H1 (cell line): ENCODE data around the gene PPP1R1C.

Source experiments
- CEBPB ChIP-seq: IDR thresholded peaks from 2 replicates; pipeline ENCODE4 v1.6.1; 2012; ENCODE audit warnings: low read depth, low read length
- EZH2 ChIP-seq: fragments of 200-600 bp; sonication (generic); IDR thresholded peaks from 2 replicates; pipeline ENCODE4 v1.7.1; 2012; ENCODE audit warnings: low read depth, mild to moderate bottlenecking, moderate library complexity, low read length, inconsistent platforms; ENCODE audit not compliant: severe bottlenecking
- GABPA ChIP-seq: IDR thresholded peaks from 2 replicates; pipeline ENCODE4 v1.6.1; 2011; ENCODE audit warnings: mild to moderate bottlenecking, low read length, moderate library complexity, borderline replicate concordance; ENCODE audit not compliant: insufficient read depth
- JUN ChIP-seq: IDR thresholded peaks from 2 replicates; pipeline ENCODE4 v1.6.1; 2011; ENCODE audit warnings: low read depth, mild to moderate bottlenecking, improper control_type of control experiment, low read length
- POLR2A ChIP-seq, 2 experiments: IDR thresholded peaks; 1 replicate in 1 of 2; 2 replicates in 1 of 2; pipeline ENCODE4 v1.6.1; 2011; ENCODE audit warnings: low read depth in 2 of 2, low read length in 2 of 2, mild to moderate bottlenecking in 2 of 2; ENCODE audit errors: control extremely low read depth in 1 of 2
- POLR2AphosphoS5 ChIP-seq: IDR thresholded peaks from 2 replicates; pipeline ENCODE4 v1.6.1; 2011; ENCODE audit warnings: low read depth, low read length
- SAP30 ChIP-seq: fragments of 300-600 bp; sonication (generic); IDR thresholded peaks from 2 replicates; pipeline ENCODE4 v1.7.1; 2012; ENCODE audit warnings: low read length, moderate library complexity, mild to moderate bottlenecking, inconsistent platforms; ENCODE audit not compliant: insufficient read depth, insufficient replicate concordance
- SP2 ChIP-seq: IDR thresholded peaks from 2 replicates; pipeline ENCODE4 v1.6.1; 2012; ENCODE audit warnings: mild to moderate bottlenecking, low read length, inconsistent platforms
- TF ChIP-seq, protein P1 (sequence below), 3 experiments: IDR thresholded peaks; 1 replicate in 2 of 3; 2 replicates in 1 of 3; pipeline versions ENCODE4 v1.5.1 to v1.6.1; 2011; ENCODE audit warnings: low read length in 3 of 3, mild to moderate bottlenecking in 3 of 3, inconsistent platforms in 2 of 3, low read depth in 1 of 3, moderate library complexity in 1 of 3; ENCODE audit not compliant: insufficient read depth in 1 of 3; ENCODE audit errors: control extremely low read depth in 1 of 3
- TF ChIP-seq, protein P2 (sequence below): IDR thresholded peaks from 2 replicates; pipeline ENCODE4 v1.6.1; 2011; ENCODE audit warnings: low read length, improper control_type of control experiment

DNA sequence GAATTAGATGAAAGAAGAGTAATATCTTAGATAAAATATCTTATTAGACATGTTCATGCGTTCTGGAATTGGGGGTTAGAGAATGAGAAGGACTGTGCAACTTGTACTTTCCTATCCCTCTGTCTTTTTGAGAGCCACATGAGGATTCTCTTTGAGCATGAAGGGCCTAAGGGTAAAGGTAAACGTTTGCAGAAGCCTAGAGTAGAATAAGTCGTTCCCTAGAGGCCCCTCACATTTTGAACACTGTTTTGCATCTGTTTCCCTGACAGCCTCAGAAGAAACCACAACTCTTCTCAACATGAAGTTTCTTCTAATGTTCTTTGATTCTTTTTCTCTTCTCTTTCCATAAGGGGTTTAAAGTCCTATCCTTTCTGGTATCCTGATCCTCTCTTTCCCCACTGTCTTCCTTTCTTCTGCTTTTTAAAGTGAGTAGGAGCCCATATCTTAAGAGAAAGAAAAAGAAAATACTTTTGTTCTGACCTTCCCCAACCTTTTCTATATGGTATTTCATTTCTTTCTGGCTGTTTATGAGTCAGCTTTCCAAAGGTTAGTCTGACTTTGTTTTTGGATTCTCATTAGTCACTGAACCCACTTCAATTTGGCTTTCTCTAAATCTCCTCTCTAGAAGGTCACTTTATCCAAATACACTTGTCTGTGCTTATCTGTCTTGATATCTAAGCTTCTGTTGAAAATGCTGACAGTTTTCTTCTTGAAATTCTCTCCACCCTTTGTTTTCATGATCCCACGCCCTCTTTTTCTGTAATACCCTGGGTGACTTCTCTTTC lies 34.8 kb downstream of the PPP1R1C start:
- no peak for TF ChIP-seq SAP30
- no peak for TF ChIP-seq SP2
- no peak for TF ChIP-seq CEBPB
- TF ChIP-seq, protein P1, sequence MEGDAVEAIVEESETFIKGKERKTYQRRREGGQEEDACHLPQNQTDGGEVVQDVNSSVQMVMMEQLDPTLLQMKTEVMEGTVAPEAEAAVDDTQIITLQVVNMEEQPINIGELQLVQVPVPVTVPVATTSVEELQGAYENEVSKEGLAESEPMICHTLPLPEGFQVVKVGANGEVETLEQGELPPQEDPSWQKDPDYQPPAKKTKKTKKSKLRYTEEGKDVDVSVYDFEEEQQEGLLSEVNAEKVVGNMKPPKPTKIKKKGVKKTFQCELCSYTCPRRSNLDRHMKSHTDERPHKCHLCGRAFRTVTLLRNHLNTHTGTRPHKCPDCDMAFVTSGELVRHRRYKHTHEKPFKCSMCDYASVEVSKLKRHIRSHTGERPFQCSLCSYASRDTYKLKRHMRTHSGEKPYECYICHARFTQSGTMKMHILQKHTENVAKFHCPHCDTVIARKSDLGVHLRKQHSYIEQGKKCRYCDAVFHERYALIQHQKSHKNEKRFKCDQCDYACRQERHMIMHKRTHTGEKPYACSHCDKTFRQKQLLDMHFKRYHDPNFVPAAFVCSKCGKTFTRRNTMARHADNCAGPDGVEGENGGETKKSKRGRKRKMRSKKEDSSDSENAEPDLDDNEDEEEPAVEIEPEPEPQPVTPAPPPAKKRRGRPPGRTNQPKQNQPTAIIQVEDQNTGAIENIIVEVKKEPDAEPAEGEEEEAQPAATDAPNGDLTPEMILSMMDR (IDR thresholded peaks at IDR 0.05; ENCODE audit: control extremely low read depth in 1 of 3, insufficient read depth in 1 of 3, low read depth in 1 of 3, low read length in 3 of 3), result no peak
- TF ChIP-seq POLR2A (IDR thresholded peaks at IDR 0.05; ENCODE audit: control extremely low read depth in 1 of 2, low read depth in 2 of 2, low read length in 2 of 2), result no peak
- TF ChIP-seq POLR2AphosphoS5, result no peak
- no peak for TF ChIP-seq JUN
- no peak for TF ChIP-seq EZH2
- TF ChIP-seq GABPA, result no peak
- TF ChIP-seq, protein P2, sequence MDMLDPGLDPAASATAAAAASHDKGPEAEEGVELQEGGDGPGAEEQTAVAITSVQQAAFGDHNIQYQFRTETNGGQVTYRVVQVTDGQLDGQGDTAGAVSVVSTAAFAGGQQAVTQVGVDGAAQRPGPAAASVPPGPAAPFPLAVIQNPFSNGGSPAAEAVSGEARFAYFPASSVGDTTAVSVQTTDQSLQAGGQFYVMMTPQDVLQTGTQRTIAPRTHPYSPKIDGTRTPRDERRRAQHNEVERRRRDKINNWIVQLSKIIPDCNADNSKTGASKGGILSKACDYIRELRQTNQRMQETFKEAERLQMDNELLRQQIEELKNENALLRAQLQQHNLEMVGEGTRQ, result no peak
